SIG-M5 treated with dmso at 0.1 percent for 504 hours (cell line): Measurements from ENCODE around the gene MRPL43.

Source experiments
- DNase-seq: peaks from one replicate; lab custom pipeline; 2025; ENCODE audit not compliant: unreplicated experiment; lab: John Stamatoyannopoulos, UW

The MRPL43 gene

GRCh38 chr10:101020427-101021075, 33.3 kb upstream of the MRPL43 start:
- DNase-seq: no peak

- DNase-seq: no peak
Measured at GRCh38 chr10:101019440-101019703, 32.1 kb upstream of the MRPL43 start.

GRCh38 chr10:101018600-101019439, 31.5 kb upstream of the MRPL43 start:
- DNase-seq: peak; percentile 46

DNA sequence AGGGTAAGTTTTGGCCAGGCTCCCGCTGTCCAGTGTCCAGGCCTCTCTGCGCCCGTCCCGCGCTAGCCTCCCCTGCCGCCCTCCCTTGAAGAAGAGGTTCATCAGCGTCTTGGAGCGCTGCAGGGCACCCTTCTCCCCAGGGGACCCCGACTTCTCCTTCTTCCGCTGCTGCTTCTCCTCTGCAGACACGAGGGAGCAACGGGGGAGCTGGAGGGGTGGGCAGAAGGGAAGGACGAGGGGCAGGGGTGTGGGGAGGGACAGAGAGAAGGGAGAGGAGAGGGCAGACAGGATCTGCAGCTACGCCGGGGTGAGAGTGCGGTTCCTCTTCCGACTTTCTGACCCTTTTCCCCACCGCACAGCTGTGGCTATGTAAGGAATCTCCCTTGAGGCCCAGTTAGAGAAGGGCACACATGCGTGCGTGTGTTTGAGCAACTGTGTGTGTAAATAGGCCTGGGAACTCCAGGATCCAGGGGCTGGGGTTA, 30.9 kb upstream of the MRPL43 start:
- peak; percentile 13 for DNase-seq

- DNase-seq: no peak
Measured at GRCh38 chr10:101016814-101017213, 29.5 kb upstream of the MRPL43 start.

DNA sequence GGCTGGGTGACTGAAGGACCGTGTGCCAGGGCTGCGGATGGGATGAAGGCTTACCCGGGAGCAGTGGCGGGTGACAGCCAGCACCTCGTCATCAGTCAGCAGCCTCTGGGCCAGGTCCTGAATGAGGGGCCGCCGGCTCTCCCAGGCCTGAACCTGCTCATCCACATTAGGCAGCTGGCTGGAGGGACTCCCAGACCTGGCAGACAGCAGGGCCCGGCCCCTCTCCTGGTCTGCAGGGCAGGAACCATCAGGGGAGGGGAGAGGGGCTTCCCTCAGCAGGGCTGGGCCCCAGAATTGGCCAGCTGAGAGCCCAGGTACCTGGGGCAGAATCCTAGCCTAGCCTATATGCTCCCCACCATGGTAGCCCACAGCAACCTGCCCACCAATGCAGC, 28.3 kb upstream of the MRPL43 start:
- no peak for DNase-seq

DNA sequence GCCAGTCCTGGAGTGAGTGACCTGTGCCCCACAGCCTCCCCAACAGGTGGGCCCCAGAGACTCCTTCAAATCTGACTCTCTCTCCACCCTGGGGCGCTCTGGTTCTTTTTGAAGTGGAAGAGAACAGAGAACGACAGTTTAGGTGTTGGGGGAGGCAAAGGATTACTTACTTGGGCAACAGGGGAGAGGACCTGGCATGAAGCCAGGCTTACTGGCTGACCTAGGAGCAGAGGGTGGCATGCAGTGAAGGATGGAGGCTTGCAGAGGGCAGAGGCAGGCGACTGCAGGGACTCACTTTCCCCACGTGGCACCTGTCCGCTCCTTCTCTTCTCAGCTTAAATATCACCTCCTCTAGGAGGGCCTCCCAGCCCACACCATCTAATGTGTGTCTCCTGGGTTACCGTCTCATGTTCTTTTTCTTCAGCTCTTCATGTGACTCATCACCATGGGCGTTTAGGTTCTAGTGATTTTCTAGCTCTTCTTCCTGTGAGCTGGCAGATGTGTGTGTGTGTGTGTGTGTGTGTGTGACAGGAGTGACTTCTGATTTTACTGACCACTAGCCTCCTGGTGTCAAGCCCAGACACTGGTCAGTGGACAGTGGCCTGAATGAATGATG, 27.8 kb upstream of the MRPL43 start:
- DNase-seq: no peak

DNA sequence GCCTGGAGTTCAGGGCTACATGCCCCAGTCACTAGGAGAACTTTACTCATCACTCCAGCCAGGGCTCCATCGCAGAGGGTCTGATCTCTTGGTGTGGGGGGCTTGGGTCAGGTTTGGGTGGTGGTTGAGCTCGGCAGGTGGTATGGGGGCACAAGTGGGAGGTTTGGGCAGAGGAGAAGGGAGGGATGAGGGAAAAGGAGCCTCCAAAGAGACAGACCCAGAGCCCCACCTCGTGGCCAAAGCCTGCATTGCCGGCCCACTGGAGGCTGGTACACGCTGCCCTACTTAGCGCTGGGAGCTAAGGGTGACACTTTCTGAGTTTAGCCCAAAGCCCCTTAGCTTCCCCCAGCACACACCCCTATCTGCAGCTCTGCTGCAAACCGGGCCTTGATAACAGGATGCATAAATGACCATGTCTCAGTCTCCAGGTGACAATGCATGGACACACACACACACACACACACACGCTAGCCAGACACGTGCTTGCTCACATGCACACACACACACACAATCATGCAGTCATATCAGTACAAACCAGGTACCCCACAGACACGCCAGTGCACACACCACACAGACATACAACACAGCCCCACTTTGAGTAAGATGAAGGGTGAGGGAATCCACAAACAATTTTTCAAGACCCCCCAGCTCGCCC, 27.1 kb upstream of the MRPL43 start:
- peak; percentile 35 for DNase-seq

- no peak for DNase-seq
Measured at GRCh38 chr10:101013365-101013825, 26.1 kb upstream of the MRPL43 start.

GRCh38 chr10:101012525-101013364, 25.4 kb upstream of the MRPL43 start:
- DNase-seq: peak; percentile 83

DNA sequence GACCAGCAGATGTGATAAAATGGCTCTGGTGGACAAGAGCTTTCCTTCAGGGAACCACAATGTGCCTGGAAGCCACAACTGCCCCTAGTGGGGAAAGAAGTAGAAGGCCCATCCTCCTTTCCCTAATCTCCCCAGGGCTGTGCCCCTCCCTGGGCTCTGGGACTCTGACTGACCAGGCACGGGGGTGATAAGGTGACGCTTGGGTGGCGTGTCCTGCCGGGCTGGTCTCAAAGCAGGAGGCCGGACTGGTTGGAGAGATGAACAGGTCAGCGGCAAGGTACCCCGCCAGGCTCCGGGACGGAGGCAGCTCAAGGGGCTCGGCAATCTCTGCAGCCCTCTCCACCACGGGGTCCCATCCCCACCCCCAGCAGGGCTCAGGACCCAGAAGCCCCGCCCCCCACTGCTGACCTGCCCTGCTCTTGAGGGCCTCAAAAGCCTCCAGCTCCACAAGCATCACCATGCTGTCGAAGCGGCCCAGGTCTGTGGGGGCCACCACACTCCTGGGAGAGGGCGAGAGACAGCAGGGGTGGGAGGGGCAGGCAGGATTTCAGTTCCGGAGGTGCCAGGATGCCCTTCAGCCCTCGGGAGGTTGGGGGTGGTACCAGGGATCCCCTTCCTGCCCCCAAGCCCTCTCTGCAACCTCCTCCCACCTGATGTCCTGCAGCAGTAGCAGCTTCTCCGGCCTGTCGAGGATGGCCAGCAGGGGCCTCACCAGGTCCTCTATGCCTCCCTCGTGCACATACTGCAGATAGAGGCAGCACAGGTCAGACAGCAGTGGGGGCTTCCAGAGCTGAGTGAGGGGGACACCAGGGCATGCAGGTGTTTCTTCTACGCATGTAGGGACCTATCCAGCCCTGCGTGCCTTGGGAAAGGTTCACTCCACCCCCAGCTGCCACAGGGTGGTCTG, 24.5 kb upstream of the MRPL43 start:
- no peak for DNase-seq

- no peak for DNase-seq
Measured at GRCh38 chr10:101010329-101010728, 23.0 kb upstream of the MRPL43 start.

DNA sequence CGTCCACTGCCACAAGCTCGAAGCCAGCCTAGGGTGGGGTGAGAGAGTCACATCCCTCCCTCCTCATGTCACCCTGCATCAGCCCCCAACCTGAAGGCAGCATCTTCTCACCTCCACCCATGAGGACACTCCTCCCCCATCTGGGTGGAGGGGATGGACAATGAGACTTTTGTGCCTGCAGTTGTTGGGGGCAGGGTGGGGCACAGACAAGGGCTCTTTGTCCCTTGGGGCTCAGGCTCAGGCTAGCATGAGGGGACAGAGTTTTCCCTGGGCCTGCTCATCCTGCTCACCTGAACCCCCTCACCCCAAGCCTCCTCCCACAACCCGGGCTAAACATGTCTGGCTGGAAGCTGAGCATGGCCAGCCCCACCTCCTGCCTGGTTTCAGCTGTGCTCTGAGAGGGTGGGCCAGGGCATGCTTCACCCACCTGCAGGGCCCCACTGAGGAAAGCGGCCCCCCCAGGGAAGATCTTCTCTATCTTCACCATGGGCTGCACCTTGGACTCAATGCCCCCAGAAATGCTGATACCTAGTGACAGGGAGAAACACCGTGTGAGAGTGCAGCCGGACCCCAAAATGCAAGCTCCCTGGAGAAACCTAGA, 21.6 kb upstream of the MRPL43 start:
- DNase-seq: no peak

- DNase-seq: no peak
Measured at GRCh38 chr10:101007915-101008822, 20.9 kb upstream of the MRPL43 start.

GRCh38 chr10:101007099-101007711, 19.9 kb upstream of the MRPL43 start:
- no peak for DNase-seq

DNA sequence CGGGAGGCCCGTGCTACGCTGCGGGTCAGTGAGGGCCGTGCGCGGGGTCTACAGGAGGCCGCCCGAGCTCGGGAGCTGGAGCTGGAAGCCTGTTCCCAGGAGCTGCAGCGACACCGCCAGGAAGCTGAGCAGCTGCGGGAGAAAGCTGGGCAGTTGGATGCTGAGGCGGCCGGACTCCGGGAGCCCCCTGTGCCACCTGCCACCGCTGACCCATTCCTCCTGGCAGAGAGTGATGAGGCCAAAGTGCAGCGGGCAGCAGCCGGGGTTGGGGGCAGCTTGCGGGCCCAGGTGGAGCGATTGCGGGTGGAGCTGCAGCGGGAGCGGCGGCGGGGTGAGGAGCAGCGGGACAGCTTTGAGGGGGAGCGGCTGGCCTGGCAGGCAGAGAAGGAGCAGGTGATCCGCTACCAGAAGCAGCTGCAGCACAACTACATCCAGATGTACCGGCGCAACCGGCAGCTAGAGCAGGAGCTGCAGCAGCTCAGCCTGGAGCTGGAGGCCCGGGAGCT, 19.3 kb upstream of the MRPL43 start:
- no peak for DNase-seq

GRCh38 chr10:101005869-101006567, 18.7 kb upstream of the MRPL43 start:
- no peak for DNase-seq
